Central memory CD4-positive, alpha-beta T cell (primary cell): ENCODE data around the gene TEX44.

Experiments
- DNase-seq: peaks from one replicate; pipeline ENCODE4 v3.0.0; 2022

Gene TEX44

DNA sequence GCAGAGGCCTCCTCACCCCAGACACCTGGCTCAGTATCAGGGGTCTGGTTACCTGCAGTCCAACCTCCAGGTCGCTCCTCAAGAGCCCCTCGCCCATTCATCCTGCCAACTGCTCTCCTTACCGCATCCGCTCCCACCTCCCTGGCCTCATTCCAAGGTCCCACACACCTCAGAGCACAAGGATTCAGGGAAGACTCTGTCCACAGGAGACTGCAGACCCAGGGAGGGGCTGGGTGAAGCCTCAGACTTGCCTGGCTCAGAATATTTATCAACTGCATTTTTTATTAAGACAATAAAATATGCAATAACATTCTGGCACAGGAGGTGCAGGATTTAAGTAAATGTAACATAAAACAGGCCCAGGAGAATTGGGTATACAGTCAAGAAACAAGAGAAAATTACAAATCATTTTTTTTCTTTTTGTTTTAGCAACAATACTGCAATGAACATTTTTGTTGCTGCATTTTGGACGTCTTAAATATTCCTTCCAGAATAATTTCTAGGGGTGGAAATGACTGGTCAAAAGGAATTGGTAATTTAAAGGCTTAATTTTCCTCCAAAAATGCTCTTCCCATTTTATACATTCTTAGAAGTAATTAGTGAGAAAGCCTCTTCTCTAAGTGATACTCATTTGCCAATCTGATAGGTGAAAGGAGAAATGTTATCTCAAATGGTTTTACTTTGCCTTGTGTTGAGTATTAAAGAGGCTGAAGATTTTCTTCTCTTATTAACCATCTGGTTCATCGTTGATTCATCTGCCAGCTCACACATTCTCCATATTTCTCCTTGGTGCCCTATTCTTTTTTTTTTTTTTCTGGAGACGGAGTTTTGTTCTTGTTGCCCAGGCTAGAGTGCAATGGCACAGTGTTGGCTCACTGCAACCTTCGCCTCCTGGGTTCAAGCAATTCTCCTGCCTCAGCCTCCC is 42.5 kb downstream of the TEX44 start:
- no peak for DNase-seq

DNA sequence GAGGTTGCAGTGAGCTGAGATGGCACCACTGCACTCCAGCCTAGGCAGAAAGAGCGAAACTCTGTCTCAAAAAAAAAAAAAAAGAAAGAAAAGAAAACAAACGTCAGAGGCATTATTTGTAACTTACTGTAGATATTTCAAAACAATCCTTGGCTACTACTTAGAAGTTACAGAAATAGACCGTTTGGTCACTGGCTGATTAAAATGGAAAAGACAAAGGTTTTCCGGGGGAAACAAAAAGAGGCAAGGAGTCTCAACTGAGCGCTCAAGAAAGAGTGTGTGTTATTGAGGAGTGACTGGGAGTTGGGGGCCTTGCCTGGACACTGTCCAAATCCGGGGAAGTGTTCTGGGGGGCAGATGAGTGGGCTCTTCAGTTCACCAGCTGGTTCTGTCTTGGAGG is 47.6 kb downstream of the TEX44 start:
- no peak for DNase-seq

DNA sequence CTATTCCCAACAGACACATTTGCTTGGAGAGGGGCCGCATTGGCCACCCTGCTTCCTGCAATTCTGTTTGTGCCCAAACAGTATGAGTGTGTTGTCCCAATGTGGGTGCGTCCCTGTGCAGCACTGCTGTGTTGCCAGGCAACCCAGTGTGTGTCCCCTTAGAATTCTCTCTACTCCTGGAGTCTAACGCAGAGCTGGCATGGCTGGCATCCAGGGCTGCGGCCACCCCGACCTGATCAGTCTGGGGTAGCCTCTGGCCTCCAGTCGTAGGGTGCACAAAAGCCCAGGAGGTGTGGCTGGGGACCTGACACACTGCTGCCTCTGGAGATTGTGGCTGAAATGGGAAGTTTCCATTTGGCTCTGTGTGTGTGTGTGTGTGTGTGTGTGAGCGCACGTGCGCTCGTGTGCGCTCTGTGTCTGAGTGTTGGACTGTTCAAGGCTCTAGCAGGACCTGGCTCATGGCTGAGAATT is 48.0 kb downstream of the TEX44 start:
- DNase-seq, result no peak

DNA sequence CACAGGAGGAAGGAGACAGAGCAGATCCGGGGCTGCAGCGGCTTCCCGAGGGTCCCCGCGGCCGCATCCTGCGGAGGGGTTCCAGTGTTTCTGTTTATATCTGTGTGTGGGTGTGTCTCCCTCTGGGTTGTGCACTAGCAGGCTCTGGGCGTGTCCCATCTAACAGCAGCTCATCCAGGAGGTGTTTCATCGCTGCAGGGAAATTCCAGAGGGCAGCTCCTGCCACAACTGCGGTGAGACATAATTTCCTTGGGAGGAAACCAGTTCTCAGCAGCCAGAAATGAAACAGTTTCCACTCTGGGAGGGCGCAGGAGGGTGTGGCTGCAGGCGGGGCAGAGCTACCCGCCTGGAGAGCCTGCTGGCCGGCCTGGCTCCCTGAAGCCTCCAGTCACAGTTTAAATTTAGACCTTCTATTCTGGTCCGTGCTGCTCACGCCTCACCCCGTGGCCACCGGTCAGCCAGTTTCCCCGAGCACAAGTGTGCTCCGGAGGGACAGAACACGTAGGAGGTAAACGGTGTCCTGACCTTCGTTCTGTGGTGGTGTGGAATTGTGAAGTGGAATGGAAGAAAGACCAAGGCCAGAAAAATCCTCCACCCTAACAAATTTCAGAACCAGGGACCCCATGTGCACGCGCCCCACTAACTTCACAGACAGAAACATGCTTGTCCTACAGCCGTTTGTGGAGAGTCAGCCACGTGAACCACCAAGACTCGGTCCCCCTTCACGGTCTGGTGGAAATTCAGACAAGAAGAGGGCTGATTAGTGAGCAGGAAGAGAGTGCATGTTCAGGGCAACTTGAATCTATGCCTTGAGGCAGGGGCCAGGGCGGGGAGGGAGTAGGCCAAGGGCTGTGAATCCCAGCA is 50.2 kb downstream of the TEX44 start:
- DNase-seq, result peak; percentile 25

DNA sequence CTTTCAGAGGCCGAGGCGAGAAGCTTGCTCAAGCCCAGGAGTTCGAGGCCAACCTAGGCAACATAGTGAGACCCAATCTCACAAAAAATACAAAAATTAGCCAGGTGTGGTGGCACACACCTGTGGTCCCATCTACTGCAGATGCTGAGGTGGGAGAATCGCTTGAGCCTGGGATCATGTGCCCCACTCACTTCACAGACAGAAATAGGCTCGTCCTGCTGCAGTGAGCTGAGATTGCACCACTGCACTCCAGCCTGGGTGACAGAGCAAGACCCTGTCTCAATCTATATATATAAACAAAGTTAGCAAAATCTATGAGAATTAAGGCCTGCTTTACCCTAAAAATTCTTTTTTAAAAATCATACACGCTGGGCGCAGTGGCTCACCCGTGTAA is 50.8 kb downstream of the TEX44 start:
- DNase-seq, result no peak
